CD1c-positive myeloid dendritic cell (primary cell): ENCODE results near the gene ZNFX1.
A peak's percentile ranks its signal among the peaks of the same experiment; 100 is the strongest.

Experiments
- DNase-seq: peaks from one replicate; pipeline ENCODE4 v3.0.0-alpha.2; 2016; ENCODE audit errors: extremely low spot score

ZNFX1 gene

DNA sequence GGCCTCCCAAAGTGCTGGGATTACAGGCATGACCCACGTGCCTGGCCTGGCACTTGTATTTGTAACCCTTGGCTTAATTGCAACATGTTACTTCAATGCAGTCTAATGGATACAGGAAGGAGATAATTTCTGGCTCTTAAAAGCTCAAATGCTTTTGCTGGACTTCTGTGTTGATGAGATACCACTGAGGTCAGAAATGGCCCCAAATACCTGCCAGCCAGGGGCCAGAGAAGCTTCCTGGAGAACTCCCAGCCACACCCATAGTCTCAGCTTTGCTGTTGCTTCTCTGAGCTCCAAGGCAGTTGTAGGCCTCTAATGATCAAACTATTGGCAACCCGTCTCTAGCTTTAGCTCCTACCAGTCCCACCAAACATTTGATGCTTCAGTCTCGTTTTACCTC is 14.2 kb upstream of the ZNFX1 start:
- no peak for DNase-seq

DNA sequence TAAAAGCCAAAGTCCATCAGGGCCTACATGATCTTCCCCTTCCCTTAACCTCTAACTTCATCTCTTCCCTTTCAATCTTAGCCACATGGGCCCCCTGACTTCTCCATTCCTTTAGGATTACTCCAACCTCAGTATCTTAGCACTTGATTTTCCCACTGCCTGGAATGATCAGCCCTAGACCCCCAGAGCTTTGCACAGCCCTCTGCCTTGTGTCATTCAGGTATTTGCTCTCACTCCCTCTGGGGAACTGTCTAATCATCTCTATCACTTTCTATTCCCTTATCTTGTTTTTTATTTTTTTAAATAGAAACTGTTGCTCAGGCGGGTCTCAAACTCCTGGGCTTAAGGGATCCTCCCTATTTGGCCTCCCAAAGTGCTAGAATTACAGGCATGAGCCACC is 13.3 kb upstream of the ZNFX1 start:
- DNase-seq, result no peak

GRCh38 chr20:49290608-49291191 is 12.8 kb upstream of the ZNFX1 start:
- DNase-seq, result no peak

DNA sequence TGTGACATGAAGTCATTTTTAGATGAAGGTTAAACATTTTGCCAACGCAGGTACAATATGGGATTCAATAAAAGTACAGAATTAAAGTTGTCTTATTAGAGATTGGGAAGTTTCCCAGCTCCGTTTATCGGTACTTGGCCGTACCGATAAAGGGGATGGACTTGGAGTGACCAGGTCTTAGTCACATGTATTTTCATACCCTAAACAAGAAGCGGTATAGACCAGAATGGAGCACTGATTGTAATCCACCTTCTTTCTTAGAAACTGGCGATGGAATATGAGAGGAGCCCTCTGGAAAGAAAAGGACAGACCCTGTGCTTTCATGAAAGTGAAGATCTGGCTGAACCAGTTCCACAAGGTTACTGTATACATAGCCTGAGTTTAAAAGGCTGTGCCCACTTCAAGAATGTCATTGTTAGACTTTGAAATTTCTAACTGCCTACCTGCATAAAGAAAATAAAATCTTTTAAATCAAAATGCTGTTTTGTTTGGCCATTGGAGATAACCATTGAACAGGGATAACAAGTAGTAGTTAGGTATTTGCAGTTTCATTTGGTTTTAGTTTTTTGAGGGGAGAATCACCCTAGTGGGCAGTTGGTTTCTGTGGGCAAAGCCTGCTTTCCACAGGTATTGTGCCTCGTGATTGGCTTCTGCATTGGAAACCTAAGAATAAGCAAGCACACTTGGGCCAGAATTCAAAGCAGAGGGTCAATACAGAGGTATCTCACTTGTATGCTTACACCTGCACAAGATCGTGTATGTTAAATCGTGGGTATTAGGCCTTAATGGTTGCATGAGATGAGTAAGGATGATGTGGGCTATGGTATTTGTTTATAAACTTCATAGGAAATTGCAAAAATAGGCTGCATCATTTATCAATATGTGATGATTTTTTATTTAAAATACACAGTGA is 11.2 kb upstream of the ZNFX1 start:
- DNase-seq, result no peak

DNA sequence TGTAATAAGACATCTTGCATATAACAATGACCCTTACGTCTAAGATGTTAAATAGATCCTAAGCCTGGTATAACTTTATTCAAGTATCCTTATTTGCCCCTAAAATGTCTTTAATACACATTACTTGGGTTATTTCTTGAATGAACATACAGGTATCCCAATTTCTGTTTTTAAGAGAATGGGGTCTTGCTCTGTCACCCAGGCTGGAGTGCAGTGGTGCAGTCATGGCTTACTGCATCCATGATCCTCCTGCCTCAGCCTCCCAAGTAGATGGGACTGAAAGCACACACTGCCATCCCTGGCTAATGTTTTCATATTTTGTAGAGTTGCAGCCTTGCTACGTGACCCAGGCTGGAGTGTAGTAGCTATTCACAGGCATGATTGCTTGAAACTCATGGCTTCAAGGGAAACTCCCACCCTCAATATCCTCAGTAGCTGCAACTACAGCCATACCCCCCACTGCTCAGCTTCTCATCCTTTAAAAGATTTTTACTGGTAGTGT is 10.4 kb upstream of the ZNFX1 start:
- DNase-seq, result no peak

GRCh38 chr20:49287555-49288249 is 9.8 kb upstream of the ZNFX1 start:
- DNase-seq, result no peak

- peak; percentile 79 for DNase-seq
These were observed 9.1 kb upstream of the ZNFX1 start for GRCh38 chr20:49286689-49287551.

- no peak for DNase-seq
These were observed 8.1 kb upstream of the ZNFX1 start for GRCh38 chr20:49285813-49286494.

- no peak for DNase-seq
These were observed 7.4 kb upstream of the ZNFX1 start for GRCh38 chr20:49285233-49285668.

DNA sequence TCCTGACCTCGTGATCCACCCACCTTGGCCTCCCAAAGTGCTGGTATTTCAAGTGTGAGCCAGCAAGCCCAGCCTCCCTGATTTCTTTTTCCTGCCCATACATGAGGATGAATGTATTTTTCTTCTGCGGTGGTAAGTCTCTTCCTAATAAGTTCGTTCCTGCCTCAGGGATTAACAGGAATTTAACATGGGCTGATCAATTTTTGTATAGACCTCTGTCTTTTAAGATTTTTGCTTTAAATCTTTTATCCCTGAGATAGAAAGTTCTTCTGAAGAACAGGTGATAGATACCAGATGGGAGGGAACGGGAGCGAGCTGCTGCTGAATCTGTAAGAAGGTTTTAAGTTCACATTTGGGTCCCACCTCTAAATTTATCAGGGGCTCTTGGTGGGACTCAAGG is 7.0 kb upstream of the ZNFX1 start:
- no peak for DNase-seq

DNA sequence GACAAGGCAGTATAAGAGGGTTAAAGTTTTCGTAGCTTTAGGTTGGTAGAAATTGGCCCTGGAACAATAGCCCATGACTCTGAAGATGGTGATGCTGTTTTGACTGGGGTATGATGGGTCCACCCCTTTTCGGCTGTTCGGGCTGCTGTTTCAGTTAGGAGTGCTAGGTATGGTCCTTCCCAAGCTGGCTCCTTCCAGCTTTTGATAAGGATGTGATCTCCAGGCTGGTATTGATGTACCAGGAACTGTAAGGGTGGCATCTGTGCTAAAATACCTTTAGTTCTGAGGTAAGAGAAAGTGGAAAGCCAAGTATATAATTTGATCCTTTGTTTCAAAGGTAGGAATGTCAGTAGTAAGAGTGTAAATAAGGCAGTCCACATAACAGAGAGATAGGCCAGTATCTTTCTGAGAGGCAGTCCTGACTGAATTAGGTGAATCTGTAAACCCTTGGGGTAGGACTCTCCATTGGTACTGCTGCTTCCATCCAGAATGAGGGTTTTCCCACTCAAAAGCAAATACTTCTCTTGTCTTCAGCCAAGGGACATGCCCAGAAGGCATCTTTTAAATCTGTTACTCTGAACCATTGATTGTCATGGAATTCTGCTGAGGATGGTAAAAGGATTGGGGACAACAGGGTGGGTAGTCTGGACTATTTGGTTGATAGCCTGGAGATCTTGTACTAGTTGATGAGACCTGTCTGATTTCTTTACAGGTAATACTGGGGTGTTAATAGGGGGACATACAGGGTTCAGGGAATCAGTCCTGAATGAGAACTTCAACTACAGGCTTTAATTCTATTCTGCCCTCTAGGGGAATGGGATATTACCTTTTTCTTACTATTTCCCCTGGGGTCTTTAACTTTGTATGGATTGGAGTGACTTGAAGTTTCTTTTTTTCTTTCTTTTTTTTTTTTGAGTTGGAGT is 6.1 kb upstream of the ZNFX1 start:
- DNase-seq, result no peak

- no peak for DNase-seq
These were observed 5.4 kb upstream of the ZNFX1 start for GRCh38 chr20:49283176-49283702.

GRCh38 chr20:49282584-49283171 is 4.8 kb upstream of the ZNFX1 start:
- DNase-seq, result no peak

GRCh38 chr20:49281913-49282467 is 4.1 kb upstream of the ZNFX1 start:
- DNase-seq, result no peak

DNA sequence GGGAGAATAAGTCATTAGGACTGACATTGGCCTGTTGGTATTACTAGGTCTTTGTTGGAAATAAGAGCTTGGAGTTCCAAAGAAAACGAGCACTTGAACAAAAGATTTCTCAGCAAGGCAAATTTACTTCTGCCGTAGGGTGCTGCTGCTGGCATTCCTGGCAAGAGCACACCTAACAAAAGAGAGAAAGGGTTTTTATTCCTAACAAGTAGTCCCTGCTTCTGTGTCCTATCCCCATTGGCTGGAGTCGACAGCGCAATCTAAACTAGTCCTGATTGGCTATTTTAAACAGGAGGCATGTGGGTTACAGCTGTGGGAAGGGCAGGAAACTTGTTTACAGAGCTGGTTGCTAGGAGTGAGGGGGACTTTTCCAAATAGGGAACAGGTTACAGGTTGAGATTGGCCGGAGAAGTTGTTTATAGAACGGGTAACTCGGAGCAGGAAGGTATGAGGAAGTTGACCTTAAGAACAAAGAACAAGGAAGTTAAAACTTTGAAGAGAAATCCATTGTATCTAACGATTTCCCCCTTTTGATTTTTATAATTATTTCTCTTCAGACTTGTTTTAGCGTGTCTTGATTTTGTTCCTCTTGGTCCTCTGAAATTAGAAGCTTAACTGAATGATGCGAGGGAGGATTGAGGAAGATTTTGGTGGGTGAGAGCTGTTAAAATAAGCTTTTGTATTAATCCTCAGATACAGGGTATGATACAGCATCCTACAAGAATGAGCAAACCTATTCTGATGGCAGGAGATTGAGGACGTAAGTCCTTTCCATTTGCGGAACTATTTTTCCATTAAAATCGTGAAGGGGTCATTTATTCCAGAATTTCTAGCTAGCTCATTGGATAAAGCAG is 3.4 kb upstream of the ZNFX1 start:
- DNase-seq, result peak; percentile 84

DNA sequence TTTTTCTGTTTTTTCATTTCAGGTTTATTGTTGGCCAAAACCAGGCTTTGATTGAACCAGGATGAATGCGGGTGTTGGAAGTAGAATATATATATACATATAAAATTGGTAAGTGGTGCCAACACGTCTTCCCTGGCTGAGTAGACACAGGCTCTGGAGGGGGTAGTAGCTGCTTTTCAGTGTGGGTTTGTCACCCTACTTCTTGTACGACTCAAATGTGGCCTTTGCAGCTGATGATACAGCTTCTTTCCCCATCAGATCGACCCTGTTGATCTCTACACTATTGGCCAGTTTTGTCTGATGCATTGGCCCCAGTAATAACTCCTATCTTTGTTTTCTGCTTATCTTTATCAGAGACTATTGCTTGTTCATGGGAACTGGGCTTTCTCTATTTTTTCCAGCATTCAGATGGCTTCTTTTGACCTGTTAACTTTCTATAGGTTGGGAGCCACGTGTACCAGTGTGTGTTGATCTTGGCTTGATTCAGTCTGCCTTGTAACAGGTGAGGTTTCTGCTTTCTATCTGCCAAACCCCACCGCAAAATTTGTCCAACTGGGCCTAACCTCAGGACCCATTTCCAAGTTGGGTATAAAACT is 2.7 kb upstream of the ZNFX1 start:
- no peak for DNase-seq

DNA sequence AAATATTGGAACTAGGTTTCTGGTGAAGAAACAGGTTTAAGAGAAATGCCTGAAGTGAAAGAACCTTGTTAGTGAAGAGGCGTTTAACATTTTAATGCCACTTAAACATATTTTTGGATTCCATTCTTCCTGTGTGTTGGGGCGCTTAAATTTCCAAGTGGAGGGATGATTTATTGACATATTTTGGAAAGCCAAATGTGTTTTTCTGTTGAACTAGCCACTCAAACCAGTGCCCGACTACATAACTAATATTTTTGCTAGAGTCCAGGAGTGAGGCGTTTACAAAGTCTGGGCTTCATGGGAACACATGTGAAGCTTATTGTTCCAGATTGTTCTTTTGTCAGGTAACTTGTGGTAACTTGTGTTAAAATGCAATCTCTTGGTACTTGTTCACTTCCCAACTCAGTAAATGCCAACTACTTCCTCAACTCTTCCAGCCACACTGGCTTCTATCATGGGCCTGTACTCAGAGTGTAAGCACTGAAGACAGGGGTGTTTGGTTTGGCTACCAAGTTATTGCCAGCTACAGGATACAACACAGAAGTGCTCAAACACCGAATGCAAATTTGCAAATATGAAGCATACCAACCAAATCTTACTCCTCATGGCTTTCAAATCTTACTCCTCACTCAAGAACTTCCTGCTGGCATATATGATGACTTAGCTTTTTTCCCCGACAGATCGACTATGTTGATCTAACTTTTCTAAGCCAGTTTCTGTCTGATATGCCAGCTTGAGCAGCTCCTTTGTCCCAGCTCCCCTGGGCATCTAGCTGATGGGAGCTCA is 2.0 kb upstream of the ZNFX1 start:
- DNase-seq, result no peak
